ENCODE measurements around the gene PPARGC1A.

DNA sequence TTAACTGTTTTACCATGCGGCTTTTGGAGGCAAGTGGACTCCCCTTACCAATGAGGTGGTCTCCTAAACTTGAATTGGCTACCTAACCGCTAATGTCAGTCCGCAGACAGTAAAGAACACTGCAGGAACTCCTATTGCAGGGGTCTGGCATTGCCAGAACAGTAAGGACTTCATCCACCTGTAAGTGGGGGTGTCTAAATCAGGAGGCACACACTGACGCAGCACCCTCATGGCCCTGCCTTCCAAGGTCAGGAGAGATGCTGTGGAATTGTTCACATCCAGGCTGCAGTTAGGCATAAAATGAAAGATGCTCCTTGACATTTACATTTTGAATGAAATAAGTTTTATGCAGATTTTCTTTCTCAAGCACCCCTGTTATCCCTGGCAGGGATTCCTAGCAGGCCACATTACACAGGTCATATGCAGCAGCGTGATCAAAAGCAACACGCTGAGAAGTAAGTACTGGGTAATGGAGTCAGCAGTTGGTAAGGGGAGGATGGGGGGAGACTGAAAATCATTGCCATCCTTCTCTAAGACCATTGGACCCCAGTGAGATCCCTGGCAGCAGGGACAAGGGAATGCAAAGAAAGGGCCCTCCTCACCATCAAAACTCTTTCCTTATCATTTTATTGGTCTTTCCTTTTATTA is 3.8 kb downstream of the PPARGC1A start:
- TF ChIP-seq, protein P1, sequence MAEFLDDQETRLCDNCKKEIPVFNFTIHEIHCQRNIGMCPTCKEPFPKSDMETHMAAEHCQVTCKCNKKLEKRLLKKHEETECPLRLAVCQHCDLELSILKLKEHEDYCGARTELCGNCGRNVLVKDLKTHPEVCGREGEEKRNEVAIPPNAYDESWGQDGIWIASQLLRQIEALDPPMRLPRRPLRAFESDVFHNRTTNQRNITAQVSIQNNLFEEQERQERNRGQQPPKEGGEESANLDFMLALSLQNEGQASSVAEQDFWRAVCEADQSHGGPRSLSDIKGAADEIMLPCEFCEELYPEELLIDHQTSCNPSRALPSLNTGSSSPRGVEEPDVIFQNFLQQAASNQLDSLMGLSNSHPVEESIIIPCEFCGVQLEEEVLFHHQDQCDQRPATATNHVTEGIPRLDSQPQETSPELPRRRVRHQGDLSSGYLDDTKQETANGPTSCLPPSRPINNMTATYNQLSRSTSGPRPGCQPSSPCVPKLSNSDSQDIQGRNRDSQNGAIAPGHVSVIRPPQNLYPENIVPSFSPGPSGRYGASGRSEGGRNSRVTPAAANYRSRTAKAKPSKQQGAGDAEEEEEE (CRISPR knock-in tag; IDR thresholded peaks at IDR 0.05; ENCODE audit: borderline replicate concordance): no peak
- TF ChIP-seq SRSF1 (optimal IDR thresholded peaks at IDR 0.05; ENCODE audit: low read depth, low read length) (no peak), CREM (IDR thresholded peaks at IDR 0.05) (no peak), CREM (CRISPR knock-in tag; IDR thresholded peaks at IDR 0.05) (no peak), RBAK (CRISPR knock-in tag; IDR thresholded peaks at IDR 0.05) (no peak), ZNF274 (CRISPR knock-in tag; IDR thresholded peaks at IDR 0.05) (no peak)
- TF ChIP-seq, protein P2, sequence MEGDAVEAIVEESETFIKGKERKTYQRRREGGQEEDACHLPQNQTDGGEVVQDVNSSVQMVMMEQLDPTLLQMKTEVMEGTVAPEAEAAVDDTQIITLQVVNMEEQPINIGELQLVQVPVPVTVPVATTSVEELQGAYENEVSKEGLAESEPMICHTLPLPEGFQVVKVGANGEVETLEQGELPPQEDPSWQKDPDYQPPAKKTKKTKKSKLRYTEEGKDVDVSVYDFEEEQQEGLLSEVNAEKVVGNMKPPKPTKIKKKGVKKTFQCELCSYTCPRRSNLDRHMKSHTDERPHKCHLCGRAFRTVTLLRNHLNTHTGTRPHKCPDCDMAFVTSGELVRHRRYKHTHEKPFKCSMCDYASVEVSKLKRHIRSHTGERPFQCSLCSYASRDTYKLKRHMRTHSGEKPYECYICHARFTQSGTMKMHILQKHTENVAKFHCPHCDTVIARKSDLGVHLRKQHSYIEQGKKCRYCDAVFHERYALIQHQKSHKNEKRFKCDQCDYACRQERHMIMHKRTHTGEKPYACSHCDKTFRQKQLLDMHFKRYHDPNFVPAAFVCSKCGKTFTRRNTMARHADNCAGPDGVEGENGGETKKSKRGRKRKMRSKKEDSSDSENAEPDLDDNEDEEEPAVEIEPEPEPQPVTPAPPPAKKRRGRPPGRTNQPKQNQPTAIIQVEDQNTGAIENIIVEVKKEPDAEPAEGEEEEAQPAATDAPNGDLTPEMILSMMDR (CRISPR knock-in tag; IDR thresholded peaks at IDR 0.05): no peak
- TF ChIP-seq, protein P3, sequence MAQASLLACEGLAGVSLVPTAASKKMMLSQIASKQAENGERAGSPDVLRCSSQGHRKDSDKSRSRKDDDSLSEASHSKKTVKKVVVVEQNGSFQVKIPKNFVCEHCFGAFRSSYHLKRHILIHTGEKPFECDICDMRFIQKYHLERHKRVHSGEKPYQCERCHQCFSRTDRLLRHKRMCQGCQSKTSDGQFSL (CRISPR knock-in tag; IDR thresholded peaks at IDR 0.05): no peak
- TF ChIP-seq, protein P4, sequence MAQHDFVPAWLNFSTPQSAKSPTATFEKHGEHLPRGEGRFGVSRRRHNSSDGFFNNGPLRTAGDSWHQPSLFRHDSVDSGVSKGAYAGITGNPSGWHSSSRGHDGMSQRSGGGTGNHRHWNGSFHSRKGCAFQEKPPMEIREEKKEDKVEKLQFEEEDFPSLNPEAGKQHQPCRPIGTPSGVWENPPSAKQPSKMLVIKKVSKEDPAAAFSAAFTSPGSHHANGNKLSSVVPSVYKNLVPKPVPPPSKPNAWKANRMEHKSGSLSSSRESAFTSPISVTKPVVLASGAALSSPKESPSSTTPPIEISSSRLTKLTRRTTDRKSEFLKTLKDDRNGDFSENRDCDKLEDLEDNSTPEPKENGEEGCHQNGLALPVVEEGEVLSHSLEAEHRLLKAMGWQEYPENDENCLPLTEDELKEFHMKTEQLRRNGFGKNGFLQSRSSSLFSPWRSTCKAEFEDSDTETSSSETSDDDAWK (CRISPR knock-in tag; IDR thresholded peaks at IDR 0.05): no peak
- TF ChIP-seq, protein P5, sequence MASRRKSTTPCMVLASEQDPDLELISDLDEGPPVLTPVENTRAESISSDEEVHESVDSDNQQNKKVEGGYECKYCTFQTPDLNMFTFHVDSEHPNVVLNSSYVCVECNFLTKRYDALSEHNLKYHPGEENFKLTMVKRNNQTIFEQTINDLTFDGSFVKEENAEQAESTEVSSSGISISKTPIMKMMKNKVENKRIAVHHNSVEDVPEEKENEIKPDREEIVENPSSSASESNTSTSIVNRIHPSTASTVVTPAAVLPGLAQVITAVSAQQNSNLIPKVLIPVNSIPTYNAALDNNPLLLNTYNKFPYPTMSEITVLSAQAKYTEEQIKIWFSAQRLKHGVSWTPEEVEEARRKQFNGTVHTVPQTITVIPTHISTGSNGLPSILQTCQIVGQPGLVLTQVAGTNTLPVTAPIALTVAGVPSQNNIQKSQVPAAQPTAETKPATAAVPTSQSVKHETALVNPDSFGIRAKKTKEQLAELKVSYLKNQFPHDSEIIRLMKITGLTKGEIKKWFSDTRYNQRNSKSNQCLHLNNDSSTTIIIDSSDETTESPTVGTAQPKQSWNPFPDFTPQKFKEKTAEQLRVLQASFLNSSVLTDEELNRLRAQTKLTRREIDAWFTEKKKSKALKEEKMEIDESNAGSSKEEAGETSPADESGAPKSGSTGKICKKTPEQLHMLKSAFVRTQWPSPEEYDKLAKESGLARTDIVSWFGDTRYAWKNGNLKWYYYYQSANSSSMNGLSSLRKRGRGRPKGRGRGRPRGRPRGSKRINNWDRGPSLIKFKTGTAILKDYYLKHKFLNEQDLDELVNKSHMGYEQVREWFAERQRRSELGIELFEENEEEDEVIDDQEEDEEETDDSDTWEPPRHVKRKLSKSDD (CRISPR knock-in tag; IDR thresholded peaks at IDR 0.05; ENCODE audit: low read depth): no peak

Data from HepG2 (cell line).